CD14-positive monocyte (primary cell): Measurements from ENCODE around the gene LARP6. TPM values are rescaled to one million over a fixed set of nuclear protein-coding genes. Genes with fewer than 3 reads are reported as not detected.

Experiments
- DNase-seq, 3 donors: peaks; one replicate each; pipeline ENCODE4 v3.0.0-alpha.2; 2011 to 2022
- H2AFZ ChIP-seq: 2 replicates; pipeline ENCODE4 v1.6.0; 2012; ENCODE audit warnings: mild to moderate bottlenecking, low read depth, low read length, inconsistent platforms; ENCODE audit not compliant: insufficient read depth, poor library complexity, severe bottlenecking
- H3K27ac ChIP-seq, 2 donors: 1 replicate in 1 of 2; 2 replicates in 1 of 2; pipeline ENCODE4 v1.5.1; 2012 to 2013; ENCODE audit warnings: low read length in 2 of 2, control low read depth in 1 of 2, inconsistent platforms in 1 of 2, low read depth in 1 of 2, mild to moderate bottlenecking in 1 of 2
- H3K27me3 ChIP-seq, 2 donors: one replicate each; pipeline versions ENCODE4 v1.6.0 to v1.6.1; 2011 to 2013; ENCODE audit warnings: low read length in 2 of 2; ENCODE audit not compliant: control insufficient read depth in 2 of 2, insufficient read depth in 2 of 2
- H3K36me3 ChIP-seq, 2 donors: replicated peaks in 1 of 2; 1 replicate in 1 of 2; 2 replicates in 1 of 2; pipeline versions ENCODE4 v1.5.1 to v1.6.1; 2012 to 2013; ENCODE audit warnings: low read length in 2 of 2, control low read depth in 1 of 2, inconsistent platforms in 1 of 2, mild to moderate bottlenecking in 1 of 2; ENCODE audit not compliant: insufficient read depth in 2 of 2, control insufficient read depth in 1 of 2
- H3K4me1 ChIP-seq, 2 donors: 1 replicate in 1 of 2; 2 replicates in 1 of 2; pipeline versions ENCODE4 v1.5.1 to v1.6.1; 2012 to 2013; ENCODE audit warnings: low read length in 2 of 2, control low read depth in 1 of 2, inconsistent platforms in 1 of 2, mild to moderate bottlenecking in 1 of 2, moderate library complexity in 1 of 2; ENCODE audit not compliant: insufficient read depth in 2 of 2, control insufficient read depth in 1 of 2
- H3K4me2 ChIP-seq: replicated peaks from 2 replicates; pipeline ENCODE3; 2012; ENCODE audit warnings: low read length, moderate library complexity, mild to moderate bottlenecking; ENCODE audit not compliant: poor library complexity, severe bottlenecking; ENCODE audit errors: extremely low read depth
- H3K4me3 ChIP-seq, 3 experiments: fragments of 200-600 bp in 1 of 3; sonication (generic) in 1 of 3; replicated peaks in 1 of 3; 1 replicate in 2 of 3; 2 replicates in 1 of 3; pipeline ENCODE4 v1.5.1; 2011 to 2013; ENCODE audit warnings: low read length in 3 of 3, mild to moderate bottlenecking in 3 of 3, control low read depth in 2 of 3, low read depth in 2 of 3, inconsistent platforms in 1 of 3, moderate library complexity in 1 of 3
- H3K79me2 ChIP-seq: 2 replicates; pipeline ENCODE4 v1.6.0; 2012; ENCODE audit warnings: mild to moderate bottlenecking, control low read depth, inconsistent platforms, low read length, moderate library complexity; ENCODE audit not compliant: insufficient read depth
- H3K9ac ChIP-seq: 2 replicates; pipeline ENCODE4 v1.6.0; 2017; ENCODE audit warnings: low read length, mild to moderate bottlenecking; ENCODE audit not compliant: insufficient read depth, poor library complexity, severe bottlenecking
- H3K9me3 ChIP-seq, 2 donors: replicated peaks in 1 of 2; 1 replicate in 1 of 2; 2 replicates in 1 of 2; pipeline versions ENCODE4 v1.5.1 to v1.6.1; 2012 to 2013; ENCODE audit warnings: low read length in 2 of 2, control low read depth in 1 of 2; ENCODE audit not compliant: control insufficient read depth in 1 of 2, insufficient read depth in 1 of 2
- H4K20me1 ChIP-seq: 2 replicates; pipeline ENCODE4 v1.6.0; 2012; ENCODE audit warnings: mild to moderate bottlenecking, low read length, control low read depth, moderate library complexity; ENCODE audit not compliant: insufficient read depth
- H3K27ac Mint-ChIP-seq, 7 donors: one replicate each; pipeline ENCODE4 v1.8.0; 2020; ENCODE audit warnings: mild to moderate bottlenecking in 7 of 7, mixed read lengths in 7 of 7, moderate library complexity in 6 of 7, inconsistent platforms in 2 of 7
- H3K27me3 Mint-ChIP-seq, 3 donors: one replicate each; pipeline ENCODE4 v1.8.0; 2021 to 2022; ENCODE audit warnings: low read depth in 3 of 3, mild to moderate bottlenecking in 3 of 3, mixed read lengths in 3 of 3, moderate library complexity in 3 of 3, inconsistent platforms in 1 of 3
- H3K36me3 Mint-ChIP-seq, 2 donors: one replicate each; pipeline ENCODE4 v1.8.0; 2020; ENCODE audit warnings: mixed read lengths in 2 of 2, inconsistent platforms in 1 of 2, mild to moderate bottlenecking in 1 of 2
- H3K4me1 Mint-ChIP-seq: one replicate; pipeline ENCODE4 v1.8.0; 2020; ENCODE audit warnings: mild to moderate bottlenecking, mixed read lengths
- H3K4me3 Mint-ChIP-seq, 2 donors: one replicate each; pipeline ENCODE4 v1.8.0; 2020; ENCODE audit warnings: mild to moderate bottlenecking in 2 of 2, mixed read lengths in 2 of 2, moderate library complexity in 1 of 2
- H3K9me3 Mint-ChIP-seq, 7 donors: one replicate each; pipeline ENCODE4 v1.8.0; 2020 to 2022; ENCODE audit warnings: mixed read lengths in 7 of 7, mild to moderate bottlenecking in 6 of 7, moderate library complexity in 6 of 7, inconsistent platforms in 2 of 7
- CTCF ChIP-seq: fragments of 200-600 bp; IDR thresholded peaks from one replicate; pipeline ENCODE4 v1.8.0; 2022; ENCODE audit warnings: antibody characterized with exemption, mild to moderate bottlenecking
- WGBS: methylation state at CpG from one replicate; pipeline ENCODE4 v1.1.5; 2013; ENCODE audit warnings: missing lambda C conversion rate; ENCODE audit not compliant: insufficient coverage; 5-methylcytosine and 5-hydroxymethylcytosine counted together
- intact Hi-C, 2 donors: fragments of 100-400 bp; cut with micrococcal nuclease; formaldehyde crosslinking; loops; one replicate each; pipeline versions ENCODE4 v1.15.0 to v1.15.1; 2023
- polyA plus RNA-seq, 3 donors: library from polyadenylated mRNA; depleted of rRNA in 1 of 3; unstranded in 2 of 3; stranded (reverse) in 1 of 3; fragments of 300-500 nt in 2 of 3; fragments of >200 nt in 1 of 3; fragmentation: Illumina TruSeq in 2 of 3; gene quantifications; 1 replicate in 2 of 3; 2 replicates in 1 of 3; pipeline ENCODE4 v1.2.3, GENCODE V29; 2012 to 2021

Gene LARP6
- polyA plus RNA-seq, 3 donors = not detected

- 79% methylated on average over 4 of the region's 5 CpGs for WGBS
- H3K4me1 ChIP-seq = peaks cover 20 to 21% of the 10 kb centered on the region in 2 donors
- no peak overlapping the region for H3K4me3 Mint-ChIP-seq
- intact Hi-C loops = no loop called here
- no peak for DNase-seq
- H3K9me3 ChIP-seq = peaks cover 0 to 4% of the 10 kb centered on the region in 2 donors
- H3K4me3 ChIP-seq = no peak overlapping the region
- no peaks in the 10 kb centered on the region for H3K79me2 ChIP-seq
- no peaks in the 10 kb centered on the region for H3K36me3 Mint-ChIP-seq
- peaks cover 0 to 1% (median 0%) of the 10 kb centered on the region in 7 donors for H3K9me3 Mint-ChIP-seq
- peaks cover 0 to 8% (median 4%) of the 10 kb centered on the region in 3 donors for H3K27me3 Mint-ChIP-seq
- H4K20me1 ChIP-seq = no peaks in the 10 kb centered on the region
- TF ChIP-seq CTCF = no peak
- no peak overlapping the region for H2AFZ ChIP-seq
- no peak overlapping the region for H3K27ac ChIP-seq
- no peak overlapping the region for H3K9ac ChIP-seq
- H3K4me1 Mint-ChIP-seq = peaks cover 19% of the 10 kb centered on the region
- H3K4me2 ChIP-seq = no peak overlapping the region
- no peaks in the 10 kb centered on the region for H3K27me3 ChIP-seq
- H3K27ac Mint-ChIP-seq = no peak overlapping the region
- no peaks in the 10 kb centered on the region for H3K36me3 ChIP-seq
Measured at GRCh38 chr15:70823196-70823595, 30.8 kb downstream of the LARP6 start.

GRCh38 chr15:70820214-70820613 lies 33.7 kb downstream of the LARP6 start:
- Mint-ChIP-seq H3K4me1 (peaks cover 2% of the 10 kb centered on the region), H3K27me3 (peaks cover 0 to 4% (median 3%) of the 10 kb centered on the region in 3 donors), H3K4me3 (no peak overlapping the region), H3K36me3 (no peaks in the 10 kb centered on the region), H3K27ac (no peak overlapping the region), H3K9me3 (peaks cover 0 to 1% (median 0%) of the 10 kb centered on the region in 7 donors)
- H2AFZ ChIP-seq = no peak overlapping the region
- no peak for DNase-seq
- no peaks in the 10 kb centered on the region for H3K27me3 ChIP-seq
- H3K27ac ChIP-seq = no peak overlapping the region
- H3K9me3 ChIP-seq = peaks cover 0 to 4% of the 10 kb centered on the region in 2 donors
- H3K4me1 ChIP-seq = peaks cover under 1 to 2% of the 10 kb centered on the region in 2 donors
- H4K20me1 ChIP-seq = no peaks in the 10 kb centered on the region
- no peak for TF ChIP-seq CTCF
- no peak overlapping the region for H3K9ac ChIP-seq
- H3K79me2 ChIP-seq = no peaks in the 10 kb centered on the region
- no peak overlapping the region for H3K4me3 ChIP-seq
- no peaks in the 10 kb centered on the region for H3K36me3 ChIP-seq
- intact Hi-C loops = no loop called here
- no peak overlapping the region for H3K4me2 ChIP-seq
